Measurements from ENCODE around the gene TMCC1. TPM values are rescaled to one million over a fixed set of nuclear protein-coding genes. Genes with fewer than 3 reads are reported as not detected.

TMCC1 gene
- polyA plus RNA-seq, 1 experiment = 14.4 TPM

GRCh38 chr3:129598000-129598381, 295.5 kb downstream of the TMCC1 start:
- H3K27me3 ChIP-seq (ENCODE audit: control insufficient read depth, insufficient read depth, low read length) = no peaks in the 10 kb centered on the region
- DNase-seq (ENCODE audit: low read depth) = no peak
- H3K36me3 ChIP-seq (ENCODE audit: control insufficient read depth, insufficient read depth, low read length) = no peaks in the 10 kb centered on the region
- ChIA-PET CTCF (interaction anchor here (1.0 to 3.3 kb wide), 5 partner anchors 9 to 336 kb away, joined by 3 to 24 read pairs (median 4); partner anchors contain the start of gene PLXND1), POLR2A (no interaction called here)
- TF ChIP-seq, protein P1, sequence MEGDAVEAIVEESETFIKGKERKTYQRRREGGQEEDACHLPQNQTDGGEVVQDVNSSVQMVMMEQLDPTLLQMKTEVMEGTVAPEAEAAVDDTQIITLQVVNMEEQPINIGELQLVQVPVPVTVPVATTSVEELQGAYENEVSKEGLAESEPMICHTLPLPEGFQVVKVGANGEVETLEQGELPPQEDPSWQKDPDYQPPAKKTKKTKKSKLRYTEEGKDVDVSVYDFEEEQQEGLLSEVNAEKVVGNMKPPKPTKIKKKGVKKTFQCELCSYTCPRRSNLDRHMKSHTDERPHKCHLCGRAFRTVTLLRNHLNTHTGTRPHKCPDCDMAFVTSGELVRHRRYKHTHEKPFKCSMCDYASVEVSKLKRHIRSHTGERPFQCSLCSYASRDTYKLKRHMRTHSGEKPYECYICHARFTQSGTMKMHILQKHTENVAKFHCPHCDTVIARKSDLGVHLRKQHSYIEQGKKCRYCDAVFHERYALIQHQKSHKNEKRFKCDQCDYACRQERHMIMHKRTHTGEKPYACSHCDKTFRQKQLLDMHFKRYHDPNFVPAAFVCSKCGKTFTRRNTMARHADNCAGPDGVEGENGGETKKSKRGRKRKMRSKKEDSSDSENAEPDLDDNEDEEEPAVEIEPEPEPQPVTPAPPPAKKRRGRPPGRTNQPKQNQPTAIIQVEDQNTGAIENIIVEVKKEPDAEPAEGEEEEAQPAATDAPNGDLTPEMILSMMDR (IDR thresholded peaks at IDR 0.05; ENCODE audit: insufficient read depth, low read depth, low read length) = no peak
- no peak overlapping the region for H3K4me3 ChIP-seq (ENCODE audit: low read depth, low read length)

Small RNAs within 50 kb of the gene (small RNA-seq; reads per million reads assigned to genes)
- not detected for gene RF00026 (ENCODE audit: insufficient read length, low read depth, low replicate concordance)
- gene RNY3P13 (ENCODE audit: insufficient read length, low read depth, low replicate concordance) = not detected

Other genes with a start within 250 kb of the TMCC1 start
- not detected in 2 replicates for gene TRH, start 81.0 kb upstream of the TMCC1 start, polyA plus RNA-seq (2011; rRNA removed)
- 0.33 TPM in 1 of 2 replicates, not detected in the other for gene ALG1L2, start 188.1 kb upstream of the TMCC1 start, polyA plus RNA-seq (2011; rRNA removed)